ENCODE results near the gene SLC16A10. TPM values are rescaled to one million over a fixed set of nuclear protein-coding genes. Genes with fewer than 3 reads are reported as not detected.
A peak's percentile ranks its signal among the peaks of the same experiment; 100 is the strongest.

Gene SLC16A10
- polyA plus RNA-seq, 3 donors, result 0.05 to 0.15 TPM; not detected in 1

GRCh38 chr6:111239461-111239860, 152.2 kb downstream of the SLC16A10 start:
- TF ChIP-seq, protein P1, sequence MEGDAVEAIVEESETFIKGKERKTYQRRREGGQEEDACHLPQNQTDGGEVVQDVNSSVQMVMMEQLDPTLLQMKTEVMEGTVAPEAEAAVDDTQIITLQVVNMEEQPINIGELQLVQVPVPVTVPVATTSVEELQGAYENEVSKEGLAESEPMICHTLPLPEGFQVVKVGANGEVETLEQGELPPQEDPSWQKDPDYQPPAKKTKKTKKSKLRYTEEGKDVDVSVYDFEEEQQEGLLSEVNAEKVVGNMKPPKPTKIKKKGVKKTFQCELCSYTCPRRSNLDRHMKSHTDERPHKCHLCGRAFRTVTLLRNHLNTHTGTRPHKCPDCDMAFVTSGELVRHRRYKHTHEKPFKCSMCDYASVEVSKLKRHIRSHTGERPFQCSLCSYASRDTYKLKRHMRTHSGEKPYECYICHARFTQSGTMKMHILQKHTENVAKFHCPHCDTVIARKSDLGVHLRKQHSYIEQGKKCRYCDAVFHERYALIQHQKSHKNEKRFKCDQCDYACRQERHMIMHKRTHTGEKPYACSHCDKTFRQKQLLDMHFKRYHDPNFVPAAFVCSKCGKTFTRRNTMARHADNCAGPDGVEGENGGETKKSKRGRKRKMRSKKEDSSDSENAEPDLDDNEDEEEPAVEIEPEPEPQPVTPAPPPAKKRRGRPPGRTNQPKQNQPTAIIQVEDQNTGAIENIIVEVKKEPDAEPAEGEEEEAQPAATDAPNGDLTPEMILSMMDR (IDR thresholded peaks at IDR 0.05), result no peak
- H3K27ac Mint-ChIP-seq, result peak overlapping the region; percentile 82 to 97 (median 93)
- intact Hi-C loops (cut with micrococcal nuclease), result loop anchor here in 1 of 2 donors (5.0 kb wide), 1 partner anchor 122 kb away; no protein-coding TSS in a partner anchor
- no peaks in the 10 kb centered on the region for H4K20me1 ChIP-seq (ENCODE audit: insufficient read depth, low read length)
- WGBS (ENCODE audit: insufficient coverage), result 80% methylated on average over 1 of the region's 4 CpGs
- no peaks in the 10 kb centered on the region for H3K27me3 ChIP-seq (ENCODE audit: control insufficient read depth in 2 of 2, insufficient read depth in 2 of 2, low read length in 2 of 2)
- peaks cover 0 to 2% (median 0%) of the 10 kb centered on the region in 3 donors for H3K27me3 Mint-ChIP-seq (ENCODE audit: low read depth in 3 of 3)
- no peak overlapping the region for H3K9ac ChIP-seq (ENCODE audit: insufficient read depth, low read length, poor library complexity, severe bottlenecking)
- H3K4me3 ChIP-seq (replicated peaks in 1 of 3; ENCODE audit: low read depth in 2 of 3, low read length in 3 of 3), result peak overlapping the region in 1 of 3 experiments; percentile 44
- peak overlapping the region; percentile 61 for H3K4me2 ChIP-seq (replicated peaks; ENCODE audit: extremely low read depth, low read length, poor library complexity, severe bottlenecking)
- H3K4me3 Mint-ChIP-seq, result peak overlapping the region in 1 of 2 donors; percentile 27
- no peaks in the 10 kb centered on the region for H3K36me3 ChIP-seq (replicated peaks in 1 of 2; ENCODE audit: control insufficient read depth in 1 of 2, insufficient read depth in 2 of 2, low read length in 2 of 2)
- H3K36me3 Mint-ChIP-seq, result peaks cover 0 to 4% of the 10 kb centered on the region in 2 donors
- H3K4me1 ChIP-seq (ENCODE audit: control insufficient read depth in 1 of 2, insufficient read depth in 2 of 2, low read length in 2 of 2), result peaks cover 25 to 30% of the 10 kb centered on the region in 2 donors
- peaks cover 25% of the 10 kb centered on the region for H3K4me1 Mint-ChIP-seq
- H3K9me3 ChIP-seq (replicated peaks in 1 of 2; ENCODE audit: control insufficient read depth in 1 of 2, insufficient read depth in 1 of 2, low read length in 2 of 2), result no peaks in the 10 kb centered on the region
- H2AFZ ChIP-seq (ENCODE audit: insufficient read depth, low read depth, low read length, poor library complexity, severe bottlenecking), result no peak overlapping the region
- H3K9me3 Mint-ChIP-seq, result peaks cover 0 to 4% (median 2%) of the 10 kb centered on the region in 7 donors
- H3K27ac ChIP-seq (ENCODE audit: low read depth in 1 of 2, low read length in 2 of 2), result peak overlapping the region; percentile 51 to 85
- peak in 2 of 3 donors; percentile 47 to 53 for DNase-seq
- no peaks in the 10 kb centered on the region for H3K79me2 ChIP-seq (ENCODE audit: insufficient read depth, low read length)

DNA sequence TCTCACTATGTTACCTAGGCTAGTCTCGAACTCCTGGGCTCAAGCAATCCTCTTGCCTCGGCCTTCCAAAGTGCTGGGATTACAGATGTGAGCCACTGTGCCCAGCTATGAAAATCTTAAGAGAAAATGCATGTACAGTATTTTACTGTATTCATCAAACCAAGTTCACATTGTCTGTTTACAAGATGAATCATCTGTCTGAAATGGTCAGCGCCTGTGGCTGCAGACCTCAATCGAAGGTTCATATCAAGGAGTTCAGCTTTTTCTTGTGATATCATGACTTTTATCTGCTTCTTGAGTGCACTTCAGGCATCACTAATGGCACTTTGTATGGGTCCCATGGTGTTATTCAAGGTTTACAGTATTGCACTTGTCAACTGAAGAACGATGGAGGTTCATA, 155.1 kb downstream of the SLC16A10 start:
- Mint-ChIP-seq H3K27ac (no peak overlapping the region), H3K4me1 (peaks cover 23% of the 10 kb centered on the region), H3K4me3 (no peak overlapping the region), H3K9me3 (no peaks in the 10 kb centered on the region), H3K27me3 (ENCODE audit: low read depth in 3 of 3) (peaks cover 0 to 3% (median 2%) of the 10 kb centered on the region in 3 donors), H3K36me3 (peaks cover 0 to 2% of the 10 kb centered on the region in 2 donors)
- DNase-seq, result no peak
- H2AFZ ChIP-seq (ENCODE audit: insufficient read depth, low read depth, low read length, poor library complexity, severe bottlenecking), result peak overlapping the region; percentile 23
- H3K4me2 ChIP-seq (replicated peaks; ENCODE audit: extremely low read depth, low read length, poor library complexity, severe bottlenecking), result no peak overlapping the region
- H3K27ac ChIP-seq (ENCODE audit: low read depth in 1 of 2, low read length in 2 of 2), result no peak overlapping the region
- no peaks in the 10 kb centered on the region for H3K9me3 ChIP-seq (replicated peaks in 1 of 2; ENCODE audit: control insufficient read depth in 1 of 2, insufficient read depth in 1 of 2, low read length in 2 of 2)
- no peaks in the 10 kb centered on the region for H4K20me1 ChIP-seq (ENCODE audit: insufficient read depth, low read length)
- 100% methylated on average over 3 of the region's 5 CpGs for WGBS (ENCODE audit: insufficient coverage)
- intact Hi-C loops (cut with micrococcal nuclease), result loop anchor here in 1 of 2 donors (5.0 kb wide), 1 partner anchor 235 kb away; no protein-coding TSS in a partner anchor
- H3K36me3 ChIP-seq (replicated peaks in 1 of 2; ENCODE audit: control insufficient read depth in 1 of 2, insufficient read depth in 2 of 2, low read length in 2 of 2), result no peaks in the 10 kb centered on the region
- H3K27me3 ChIP-seq (ENCODE audit: control insufficient read depth in 2 of 2, insufficient read depth in 2 of 2, low read length in 2 of 2), result no peaks in the 10 kb centered on the region
- H3K4me1 ChIP-seq (ENCODE audit: control insufficient read depth in 1 of 2, insufficient read depth in 2 of 2, low read length in 2 of 2), result peaks cover 24 to 27% of the 10 kb centered on the region in 2 donors
- H3K9ac ChIP-seq (ENCODE audit: insufficient read depth, low read length, poor library complexity, severe bottlenecking), result no peak overlapping the region
- TF ChIP-seq, protein P1 (IDR thresholded peaks at IDR 0.05), result no peak
- H3K4me3 ChIP-seq (replicated peaks in 1 of 3; ENCODE audit: low read depth in 2 of 3, low read length in 3 of 3), result no peak overlapping the region
- no peaks in the 10 kb centered on the region for H3K79me2 ChIP-seq (ENCODE audit: insufficient read depth, low read length)

All from CD14-positive monocyte (primary cell).